Cardiac fibroblast (primary cell): ENCODE results near the gene DAP.
A peak's percentile ranks its signal among the peaks of the same experiment; 100 is the strongest.
"Not testable (repeated sequence)": the region's sequence is repeated elsewhere in the genome, so short reads cannot be mapped to it uniquely, and the experiment has no call there.

Experiments
- DNase-seq, 2 donors: peaks; one replicate each; pipeline versions ENCODE4 v3.0.0 to v3.0.0-alpha.2; 2010; ENCODE audit warnings: low read depth in 2 of 2
- H3K4me3 ChIP-seq, 2 donors: replicated peaks in 1 of 2; 1 replicate in 1 of 2; 2 replicates in 1 of 2; pipeline ENCODE4 v1.5.1; 2011; ENCODE audit warnings: low read depth in 2 of 2, low read length in 2 of 2, mild to moderate bottlenecking in 2 of 2, moderate library complexity in 1 of 2
- CTCF ChIP-seq: IDR thresholded peaks from one replicate; pipeline ENCODE4 v1.5.1; 2011; ENCODE audit warnings: low read depth, mild to moderate bottlenecking, low read length, inconsistent platforms

Gene DAP

GRCh38 chr5:10642367-10642766 is 118.7 kb downstream of the DAP start:
- no peak for TF ChIP-seq CTCF
- no peak overlapping the region for H3K4me3 ChIP-seq
- no peak for DNase-seq

- DNase-seq: no peak
- no peak for TF ChIP-seq CTCF
- no peak overlapping the region for H3K4me3 ChIP-seq
Measured at GRCh38 chr5:10639846-10640368, 121.1 kb downstream of the DAP start.

- DNase-seq: not testable (repeated sequence)
Measured at GRCh38 chr5:10638723-10639122, 122.3 kb downstream of the DAP start.

GRCh38 chr5:10637944-10638343 is 123.1 kb downstream of the DAP start:
- DNase-seq: no peak
- TF ChIP-seq CTCF: no peak
- no peak overlapping the region for H3K4me3 ChIP-seq

More at GRCh38 chr5:10638723-10639122, 122.3 kb downstream of the DAP start:
- H3K4me3 ChIP-seq: not testable (repeated sequence)

GRCh38 chr5:10636363-10637142 is 124.5 kb downstream of the DAP start:
- TF ChIP-seq CTCF: no peak
- no peak overlapping the region for H3K4me3 ChIP-seq
- DNase-seq: no peak

GRCh38 chr5:10635867-10636350 is 125.1 kb downstream of the DAP start:
- no peak for TF ChIP-seq CTCF

GRCh38 chr5:10635257-10635866 is 125.7 kb downstream of the DAP start:
- TF ChIP-seq CTCF: no peak
- peak in 1 of 2 donors; percentile 59 for DNase-seq
- H3K4me3 ChIP-seq: no peak overlapping the region

More at GRCh38 chr5:10635867-10636350, 125.1 kb downstream of the DAP start:
- no peak overlapping the region for H3K4me3 ChIP-seq
- no peak for DNase-seq
